Stimulated activated CD8-positive, alpha-beta memory T cell treated with anti-CD3 and anti-CD28 coated beads, Interleukin-4, amount 100 ng/mL, for 48 hours (primary cell): Measurements from ENCODE around the gene GATAD2A.
A peak's percentile ranks its signal among the peaks of the same experiment; 100 is the strongest.

Experiments used
- DNase-seq: peaks from one replicate; pipeline ENCODE4 v3.0.0-alpha.2; 2020

The GATAD2A gene

DNA sequence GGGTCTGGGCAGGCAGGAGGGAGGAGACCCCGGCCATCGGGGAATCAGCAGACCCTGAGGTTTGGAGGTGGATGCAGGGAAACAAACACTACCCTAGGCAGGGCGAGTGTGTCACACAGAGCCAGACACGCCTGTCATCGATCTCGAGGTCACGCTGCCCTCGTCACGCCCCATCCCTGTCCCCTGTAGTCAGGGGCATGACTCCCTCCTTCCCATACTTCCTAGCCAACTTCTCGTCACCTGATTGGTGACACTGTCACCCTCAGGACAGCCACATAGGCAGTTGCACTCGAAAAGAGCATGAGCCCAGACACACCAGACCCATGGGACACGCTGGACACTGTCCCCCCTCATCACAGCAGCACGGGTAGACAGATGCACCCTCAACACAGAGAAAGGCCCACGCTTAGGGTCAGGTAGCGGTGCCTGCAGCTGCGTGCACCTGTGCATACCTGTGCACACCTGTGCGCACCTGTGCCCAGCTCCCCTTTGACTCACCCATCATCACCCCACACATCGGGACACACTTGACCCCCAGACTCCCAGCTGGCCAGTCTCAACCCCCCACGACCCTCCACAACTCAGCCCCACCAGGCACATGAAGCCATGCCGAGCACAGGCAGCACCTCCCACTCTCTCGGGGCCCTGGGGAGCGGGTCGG, 144.5 kb downstream of the GATAD2A start:
- DNase-seq: no peak

DNA sequence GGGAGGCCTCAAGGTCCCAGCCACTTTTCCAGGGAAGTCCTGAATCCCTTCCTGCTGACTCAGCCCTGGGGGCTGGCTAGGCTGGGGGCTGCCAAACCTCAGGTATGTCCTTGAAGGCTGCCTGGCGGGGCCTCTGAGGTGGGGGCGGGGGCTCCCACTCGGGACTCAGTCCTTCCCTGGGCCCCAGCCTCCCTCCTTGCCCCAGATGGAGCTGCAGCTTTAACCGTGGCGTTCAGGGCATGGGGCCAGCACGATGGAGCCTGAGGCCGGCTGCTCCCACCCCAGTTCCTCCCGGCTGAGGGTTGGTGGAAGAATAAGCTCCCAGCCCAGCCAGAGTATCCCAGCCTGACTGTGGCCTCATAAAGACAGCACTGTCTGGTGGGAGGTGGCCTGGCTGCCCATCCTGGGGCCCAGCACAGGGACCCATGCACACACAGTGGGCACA, 145.0 kb downstream of the GATAD2A start:
- no peak for DNase-seq

DNA sequence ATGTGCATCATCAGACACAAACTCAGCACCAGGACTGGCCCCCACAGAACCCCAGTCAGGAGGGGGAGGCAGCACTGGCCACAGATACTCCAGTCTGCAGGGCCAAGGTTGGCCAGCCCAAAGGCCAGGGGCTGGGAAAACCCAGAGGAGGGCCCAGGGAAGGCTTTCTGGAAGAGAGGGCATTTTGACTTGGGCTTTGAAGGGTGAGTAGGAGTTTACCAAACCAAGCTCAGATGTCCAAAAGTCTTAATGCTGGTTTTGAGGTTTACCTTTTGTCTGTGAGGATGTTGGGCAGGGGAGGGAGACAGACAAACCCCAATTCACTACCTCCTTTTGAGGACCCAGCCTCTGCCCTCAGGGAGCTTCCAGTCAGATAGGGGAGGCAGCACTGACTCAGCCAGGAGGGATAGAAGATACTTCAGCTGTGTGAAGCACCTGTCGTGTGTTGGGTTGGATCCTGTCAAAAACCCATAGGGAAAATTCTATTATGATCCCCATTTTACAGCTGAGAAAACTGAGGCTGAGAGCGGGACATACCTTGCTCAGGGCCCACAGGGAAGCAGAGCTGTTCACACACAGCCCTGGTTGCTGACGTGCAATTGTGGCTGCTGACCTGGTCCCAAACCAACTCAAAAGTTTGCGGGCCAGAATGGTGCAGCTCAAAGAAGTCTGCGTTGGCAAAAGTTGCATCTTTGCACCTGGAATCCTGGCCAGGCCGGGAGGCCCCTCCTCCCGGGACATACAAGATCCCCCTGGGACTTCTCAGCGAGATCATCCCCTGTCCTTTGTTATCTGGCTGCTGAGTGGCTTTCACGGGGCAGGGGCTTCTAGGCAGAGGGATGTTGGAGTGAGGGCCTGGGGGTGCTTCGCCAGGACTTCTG, 145.7 kb downstream of the GATAD2A start:
- DNase-seq: no peak

DNA sequence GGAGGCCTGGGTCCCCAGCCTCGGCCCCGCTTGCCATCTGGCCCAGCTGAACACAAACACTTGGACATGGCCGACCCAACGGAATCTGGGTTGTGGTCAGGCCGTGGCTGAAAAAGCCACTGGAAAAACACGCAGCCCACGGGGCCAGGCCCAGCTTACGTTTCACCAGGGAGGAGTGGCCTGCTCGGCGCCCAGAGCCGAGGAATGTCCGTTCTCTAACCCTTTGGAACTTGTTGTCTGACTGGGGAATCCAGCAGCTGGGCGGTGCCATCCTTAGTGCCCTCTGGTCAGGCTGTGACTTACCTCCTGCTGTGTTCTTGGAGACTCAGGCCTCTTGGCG, 146.3 kb downstream of the GATAD2A start:
- DNase-seq: no peak

DNA sequence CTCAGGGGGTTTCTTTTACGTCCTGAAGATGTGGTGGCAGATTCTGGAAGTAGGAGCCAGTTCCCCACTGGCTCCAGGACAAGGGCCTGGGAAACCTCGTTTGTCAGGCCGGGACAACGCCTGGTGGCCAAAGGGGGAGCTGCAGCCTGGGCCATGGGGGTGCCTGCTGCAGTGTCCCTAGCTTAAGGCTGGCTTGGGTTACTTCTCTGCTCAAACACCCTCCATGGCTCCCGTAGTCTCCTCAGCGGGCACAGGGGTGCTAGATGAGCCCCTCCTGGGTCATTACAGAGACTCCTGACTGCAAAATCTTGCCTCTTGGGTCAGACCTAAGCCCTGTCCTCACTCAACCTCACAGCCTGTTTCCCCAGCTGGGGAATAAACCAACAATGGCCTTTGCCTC, 147.3 kb downstream of the GATAD2A start:
- peak; percentile 58 for DNase-seq

DNA sequence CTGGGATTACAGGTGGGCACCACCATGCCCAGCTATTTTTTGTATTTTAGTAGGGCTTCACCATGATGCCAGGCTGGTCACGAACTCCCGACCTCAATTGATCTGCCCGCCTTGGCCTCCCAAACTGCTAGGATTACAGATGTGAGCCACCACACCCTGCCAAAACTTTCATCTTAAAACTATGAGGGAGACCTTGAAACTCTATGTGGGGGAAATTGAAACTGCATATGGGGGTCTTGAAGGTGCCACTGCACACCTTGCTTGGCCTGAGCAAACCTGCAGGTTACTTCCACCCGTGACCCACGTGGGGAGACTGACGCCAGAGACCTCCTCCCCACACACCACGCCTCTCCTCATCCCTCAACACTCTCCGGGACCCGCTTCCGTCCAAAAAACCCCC, 148.2 kb downstream of the GATAD2A start:
- DNase-seq: no peak

DNA sequence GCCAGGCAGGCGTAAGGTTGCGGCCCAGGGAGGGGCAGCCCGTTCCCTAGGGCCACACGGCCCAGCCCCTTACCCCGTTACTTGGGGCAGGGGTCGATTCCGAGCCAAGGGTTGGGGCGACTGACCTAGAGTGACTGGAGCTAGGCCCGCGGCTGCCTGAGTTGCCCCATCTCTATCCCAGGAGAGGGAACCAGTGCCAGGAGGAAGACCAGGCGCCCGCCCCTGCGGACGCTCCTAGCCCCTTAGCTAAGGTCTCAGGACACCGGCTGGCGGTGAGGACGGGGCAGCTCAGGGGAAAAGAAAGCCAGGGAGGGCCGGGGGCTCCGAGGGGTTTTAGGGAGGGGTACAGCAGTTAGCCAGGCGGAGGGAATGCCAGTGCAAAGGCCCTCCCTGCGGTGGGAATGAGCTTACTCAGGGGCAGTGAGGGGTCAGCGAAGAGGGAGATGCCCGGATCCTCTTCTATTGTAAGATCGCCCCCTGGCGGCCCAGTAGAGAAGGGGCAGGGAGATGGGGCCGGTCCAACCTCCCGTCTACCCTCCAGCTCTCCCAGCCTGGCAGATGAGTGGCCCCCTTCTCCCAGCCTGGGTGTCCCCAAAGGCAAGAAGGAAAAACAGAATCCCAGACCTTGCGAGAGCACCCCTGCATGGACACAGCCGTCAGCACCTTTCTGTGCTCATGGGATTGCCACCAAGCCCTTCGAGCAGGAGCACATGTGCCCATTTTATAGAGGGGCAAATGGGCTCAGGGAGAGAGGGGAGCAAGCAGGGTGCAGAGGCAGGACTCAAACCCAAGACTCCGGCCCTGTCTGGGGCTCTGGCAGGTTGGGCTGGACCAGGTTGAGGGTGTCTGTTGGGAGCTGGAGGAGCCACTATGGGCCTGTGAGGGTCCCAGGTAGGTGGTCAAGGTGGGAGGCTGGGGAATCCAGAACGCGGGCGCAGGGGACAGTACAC, 148.9 kb downstream of the GATAD2A start:
- peak; percentile 86 for DNase-seq

DNA sequence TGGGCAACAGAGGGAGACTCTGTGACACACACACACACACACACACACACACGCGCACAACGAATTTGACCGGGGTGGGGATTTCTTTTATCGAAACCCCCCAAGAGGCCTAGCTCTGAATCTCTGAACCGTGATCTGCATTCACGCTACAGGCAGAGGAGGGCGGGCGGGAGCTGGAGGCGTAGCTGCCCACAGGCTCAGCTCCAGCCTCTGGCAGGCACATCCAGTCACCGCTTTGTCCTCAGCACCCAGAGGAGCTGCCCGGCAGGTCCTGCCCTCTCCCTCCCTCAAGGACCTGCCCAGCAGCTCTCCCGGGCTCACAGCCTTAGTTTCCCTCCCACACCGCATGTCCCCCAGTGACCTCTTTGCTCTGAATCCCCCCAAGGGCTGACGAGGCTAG, 152.6 kb downstream of the GATAD2A start:
- DNase-seq: no peak
